GM18505 (cell line): ENCODE measurements around the gene GFI1.
"Not testable (repeated sequence)": the region's sequence is repeated elsewhere in the genome, so short reads cannot be mapped to it uniquely, and the experiment has no call there.

Experiments
- ATAC-seq: cut with Tn5 transposase; IDR thresholded peaks from one replicate; pipeline ENCODE4 v1.9.1; 2021; ENCODE audit not compliant: unreplicated experiment
- POLR2A ChIP-seq: IDR thresholded peaks from 4 replicates; pipeline ENCODE4 v1.6.1; 2011; ENCODE audit warnings: borderline replicate concordance; ENCODE audit not compliant: insufficient read depth, insufficient read length; ENCODE audit errors: extremely low read depth

GFI1 gene

DNA sequence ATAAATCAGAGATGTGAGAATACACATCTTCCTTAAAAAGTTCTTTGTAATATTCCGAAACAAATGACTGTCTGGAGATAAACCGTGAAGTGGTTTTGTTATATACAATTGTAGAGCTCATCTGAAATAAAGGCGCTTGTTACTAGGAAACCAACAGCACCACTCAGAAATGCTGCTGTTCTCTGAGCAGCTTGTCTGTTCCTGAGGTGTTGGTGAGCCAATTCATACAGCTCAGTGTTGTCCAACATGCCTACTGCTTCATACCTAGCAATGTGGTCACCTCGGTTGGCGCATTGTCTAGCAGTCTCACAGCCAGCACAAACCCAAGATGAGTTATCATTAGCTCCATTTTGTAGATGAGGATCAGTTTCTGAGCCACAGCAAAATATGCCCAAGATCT, 44.4 kb downstream of the GFI1 start:
- ATAC-seq = no peak
- no peak for TF ChIP-seq POLR2A

DNA sequence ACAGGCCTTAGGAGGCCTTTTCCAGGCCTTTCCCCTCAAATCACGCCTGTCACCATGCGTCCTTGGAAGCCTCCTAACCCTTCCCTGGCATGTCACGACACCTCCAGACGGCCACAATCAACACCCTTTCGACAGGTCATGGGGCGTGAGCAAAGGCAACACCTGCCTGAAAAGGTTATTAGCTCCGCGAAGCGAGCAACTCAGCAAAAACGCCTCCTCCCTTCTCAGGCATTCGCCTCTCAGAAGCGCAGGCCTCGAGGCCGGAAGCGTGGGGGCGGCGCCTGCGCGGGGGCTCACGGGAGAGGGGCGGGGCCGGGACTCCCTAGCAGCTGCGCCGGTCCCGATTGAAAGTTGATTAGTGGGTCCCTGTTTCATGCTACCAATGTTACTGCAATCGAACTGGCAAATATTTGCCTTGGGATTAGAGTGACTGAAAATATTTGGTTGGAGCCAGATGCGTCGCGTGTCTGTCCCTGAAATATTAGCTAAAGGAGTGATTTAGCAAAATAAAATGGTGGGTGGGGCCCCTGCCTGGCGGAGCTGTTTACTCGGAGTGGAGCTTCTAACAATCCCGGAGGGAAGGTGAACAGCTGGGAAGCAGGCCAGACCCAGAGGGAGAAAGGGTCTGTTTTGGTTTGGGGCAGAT, 44.9 kb downstream of the GFI1 start:
- ATAC-seq = no peak

DNA sequence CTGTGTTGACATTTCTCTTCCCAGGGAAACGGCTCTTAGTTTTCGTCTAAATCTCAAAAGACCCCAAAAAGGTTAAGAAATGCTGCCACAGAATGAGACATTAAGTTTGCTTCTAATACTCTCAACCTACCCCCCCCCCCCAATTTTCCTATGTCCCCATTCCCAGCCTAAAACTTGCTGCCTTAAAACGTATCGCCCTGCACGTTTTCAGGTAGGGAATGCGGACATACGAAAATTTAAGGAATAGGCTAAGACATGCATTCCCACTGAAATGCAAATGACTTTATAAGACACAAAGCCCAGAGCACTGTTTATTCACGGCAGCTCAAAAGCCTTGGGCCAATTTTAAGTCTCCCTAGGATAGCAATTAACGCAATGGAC, 45.4 kb downstream of the GFI1 start:
- ATAC-seq = no peak
- TF ChIP-seq POLR2A = no peak

More for the DNA sequence above, 44.9 kb downstream of the GFI1 start:
- no peak for TF ChIP-seq POLR2A

DNA sequence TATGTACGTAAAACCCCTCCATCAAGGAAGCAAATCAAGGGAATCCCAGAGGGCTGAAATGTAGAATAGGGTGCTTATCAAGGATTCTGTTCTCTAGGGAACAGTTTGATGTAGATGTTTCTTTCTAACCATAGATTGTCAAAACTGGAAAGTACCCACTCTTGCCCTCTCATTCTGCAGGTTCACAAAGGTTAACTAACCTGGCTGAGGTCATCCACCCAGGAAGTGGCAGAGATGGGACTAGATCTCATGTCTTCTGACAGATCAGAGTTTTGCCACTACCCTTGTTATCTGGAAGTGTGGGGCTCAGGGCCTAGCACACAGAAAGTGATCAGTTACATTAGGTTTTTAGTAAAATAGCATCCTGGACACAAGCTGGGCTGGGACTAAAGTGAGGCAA, 47.4 kb downstream of the GFI1 start:
- TF ChIP-seq POLR2A = no peak
- ATAC-seq = no peak

DNA sequence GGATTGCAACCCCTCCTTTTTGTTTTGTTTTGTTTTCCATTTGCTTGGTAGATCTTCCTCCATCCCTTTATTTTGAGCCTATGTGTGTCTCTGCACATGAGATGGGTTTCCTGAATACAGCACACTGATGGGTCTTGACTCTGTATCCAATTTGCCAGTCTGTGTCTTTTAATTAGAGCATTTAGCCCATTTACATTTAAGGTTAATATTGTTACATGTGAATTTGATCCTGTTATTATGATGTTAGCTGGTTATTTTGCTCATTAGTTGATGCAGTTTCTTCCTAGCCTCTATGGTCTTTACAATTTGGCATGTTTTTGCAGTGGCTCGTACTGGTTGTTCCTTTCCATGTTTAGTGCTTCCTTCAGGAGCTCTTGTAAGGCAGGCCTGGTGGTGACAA, 52.2 kb downstream of the GFI1 start:
- ATAC-seq = not testable (repeated sequence)

DNA sequence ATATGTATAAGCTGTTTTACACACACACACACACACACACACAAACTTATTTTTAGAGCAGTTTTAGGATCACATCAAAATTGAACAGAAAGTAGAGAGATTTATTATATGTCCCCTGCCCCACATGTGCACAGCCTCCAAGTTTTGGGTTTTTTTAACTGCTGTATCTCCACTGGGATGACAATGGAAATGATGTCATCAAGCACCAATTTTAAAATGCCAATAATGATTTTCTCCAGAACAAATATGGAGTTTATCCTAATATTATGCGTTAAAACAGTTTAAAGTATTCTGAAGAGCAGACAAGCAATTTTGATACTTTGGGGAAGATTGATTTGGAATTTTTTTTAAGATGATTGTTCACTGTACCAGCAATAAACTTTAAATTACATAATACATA, 56.7 kb downstream of the GFI1 start:
- no peak for ATAC-seq
- TF ChIP-seq POLR2A = no peak

DNA sequence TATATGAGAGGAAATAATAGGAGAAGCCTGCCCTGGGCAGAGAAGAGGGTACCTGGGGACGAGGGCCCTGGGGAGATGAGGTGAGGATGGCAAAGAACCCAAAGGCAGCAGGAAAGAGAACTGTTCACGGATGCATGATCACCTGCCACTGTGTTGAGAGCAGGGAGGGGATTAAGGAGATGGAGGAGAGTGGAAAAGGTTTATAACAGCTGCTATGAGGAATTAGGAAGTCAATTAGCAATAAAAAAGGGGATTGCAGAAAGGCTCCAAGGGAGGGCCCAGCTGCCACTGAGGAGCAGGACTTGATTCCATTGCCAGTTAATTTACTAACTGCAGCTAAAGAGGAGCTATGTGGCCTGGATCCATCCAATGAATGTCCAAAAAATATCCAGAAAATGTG, 61.1 kb downstream of the GFI1 start:
- no peak for ATAC-seq
- no peak for TF ChIP-seq POLR2A
